IMR-90 (cell line): ENCODE measurements around the gene TRIM36. TPM values are rescaled to one million over a fixed set of nuclear protein-coding genes. Genes with fewer than 3 reads are reported as not detected.
A peak's percentile ranks its signal among the peaks of the same experiment; 100 is the strongest.

Source experiments
- ATAC-seq: fragments of 200-7000 bp; cut with Tn5 transposase; 2 replicates; pipeline ENCODE4 v1.9.1; 2020; ENCODE audit warnings: low read depth, mild to moderate bottlenecking, moderate library complexity
- BruUV-seq: library from RNA; stranded (reverse); fragments of 400-500 nt; replicated peaks from 2 replicates; lab custom pipeline; 2021; lab: Mats Ljungman, UMichigan
- CTCF ChIA-PET: fragments of 300-600 bp; formaldehyde crosslinking; extraction: SDS; loops from one replicate; lab custom pipeline; 2021; ENCODE audit warnings: antibody characterized with exemption; lab: Yijun Ruan, JAX
- POLR2A ChIA-PET: fragments of 300-600 bp; sonication (Branson Sonifier 250); formaldehyde crosslinking; loops from one replicate; lab custom pipeline; 2022; ENCODE audit warnings: antibody characterized with exemption; ENCODE audit not compliant: unreplicated experiment; lab: Charles Lee
- DNase-seq: peaks from one replicate; pipeline ENCODE4 v3.0.0; 2013
- H2AFZ ChIP-seq: replicated peaks from 2 replicates; pipeline ENCODE3; 2013; ENCODE audit warnings: low read length, mild to moderate bottlenecking; ENCODE audit not compliant: poor library complexity
- H2AK5ac ChIP-seq: 2 replicates; pipeline ENCODE4 v1.6.1; 2013; ENCODE audit warnings: low read depth, low read length, inconsistent platforms
- H2AK9ac ChIP-seq: replicated peaks from 2 replicates; pipeline ENCODE3; 2013; ENCODE audit warnings: mild to moderate bottlenecking, low read depth, low read length, moderate library complexity; ENCODE audit not compliant: poor library complexity
- H2BK120ac ChIP-seq: 2 replicates; pipeline ENCODE4 v1.6.1; 2013; ENCODE audit warnings: low read depth, low read length, inconsistent platforms
- H2BK15ac ChIP-seq: 3 replicates; pipeline ENCODE4 v1.6.1; 2013; ENCODE audit warnings: low read depth, low read length, inconsistent platforms
- H2BK20ac ChIP-seq: 2 replicates; pipeline ENCODE4 v1.6.1; 2013; ENCODE audit warnings: low read depth, mild to moderate bottlenecking, inconsistent platforms, low read length, moderate library complexity
- H2BK5ac ChIP-seq: 2 replicates; pipeline ENCODE4 v1.6.1; 2013; ENCODE audit warnings: mild to moderate bottlenecking, low read depth, low read length, inconsistent platforms; ENCODE audit not compliant: poor library complexity, severe bottlenecking
- H3K14ac ChIP-seq: replicated peaks from 2 replicates; pipeline ENCODE4 v1.6.1; 2013; ENCODE audit warnings: low read depth, low read length, inconsistent platforms
- H3K18ac ChIP-seq: 2 replicates; pipeline ENCODE4 v1.6.1; 2013; ENCODE audit warnings: low read depth, low read length, control low read depth
- H3K23ac ChIP-seq: 2 replicates; pipeline ENCODE4 v1.6.1; 2013; ENCODE audit warnings: low read depth, low read length, inconsistent platforms
- H3K27ac ChIP-seq: 2 replicates; pipeline ENCODE4 v1.5.1; 2013; ENCODE audit warnings: mild to moderate bottlenecking, control low read depth, low read length; ENCODE audit not compliant: insufficient read depth
- H3K27me3 ChIP-seq: 2 replicates; pipeline ENCODE4 v1.6.1; 2013; ENCODE audit warnings: low read length; ENCODE audit not compliant: control insufficient read depth, insufficient read depth
- H3K36me3 ChIP-seq: 2 replicates; pipeline ENCODE4 v1.6.1; 2013; ENCODE audit warnings: low read length, mixed read lengths; ENCODE audit not compliant: control insufficient read depth, insufficient read depth
- H3K4ac ChIP-seq: 2 replicates; pipeline ENCODE4 v1.6.1; 2013; ENCODE audit warnings: low read depth, low read length, inconsistent platforms
- H3K4me1 ChIP-seq: 2 replicates; pipeline ENCODE4 v1.6.1; 2013; ENCODE audit warnings: low read length, mixed read lengths; ENCODE audit not compliant: control insufficient read depth, insufficient read depth
- H3K4me2 ChIP-seq: 2 replicates; pipeline ENCODE4 v1.6.1; 2013; ENCODE audit warnings: low read depth, mild to moderate bottlenecking, control low read depth, low read length, moderate library complexity
- H3K4me3 ChIP-seq: 2 replicates; pipeline ENCODE4 v1.5.1; 2013; ENCODE audit warnings: low read depth, mild to moderate bottlenecking, control low read depth, low read length, moderate library complexity; ENCODE audit not compliant: insufficient read depth
- H3K56ac ChIP-seq: 2 replicates; pipeline ENCODE4 v1.6.1; 2013; ENCODE audit warnings: low read length, inconsistent platforms; ENCODE audit not compliant: insufficient read depth; ENCODE audit errors: extremely low read depth
- H3K79me1 ChIP-seq, 2 experiments: 2 replicates each; pipeline ENCODE4 v1.6.1; 2013; ENCODE audit warnings: low read length in 2 of 2, inconsistent platforms in 1 of 2, low read depth in 1 of 2
- H3K9ac ChIP-seq: 2 replicates; pipeline ENCODE4 v1.6.1; 2013; ENCODE audit warnings: low read depth, low read length, control low read depth
- H3K9me1 ChIP-seq: 2 replicates; pipeline ENCODE4 v1.6.1; 2013; ENCODE audit warnings: low read length, inconsistent platforms; ENCODE audit not compliant: insufficient read depth
- H3K9me3 ChIP-seq: 2 replicates; pipeline ENCODE4 v1.6.1; 2013; ENCODE audit warnings: low read length; ENCODE audit not compliant: control insufficient read depth, insufficient read depth
- H4K20me1 ChIP-seq: 2 replicates; pipeline ENCODE4 v1.6.1; 2013; ENCODE audit warnings: low read length, inconsistent platforms; ENCODE audit not compliant: insufficient read depth
- H4K5ac ChIP-seq: 2 replicates; pipeline ENCODE4 v1.6.1; 2013; ENCODE audit warnings: mild to moderate bottlenecking, low read depth, low read length, control low read depth
- H4K8ac ChIP-seq, 2 experiments: 2 replicates each; pipeline ENCODE4 v1.6.1; 2013; ENCODE audit warnings: low read depth in 2 of 2, low read length in 2 of 2, control low read depth in 1 of 2, inconsistent platforms in 1 of 2
- H4K91ac ChIP-seq: 2 replicates; pipeline ENCODE4 v1.6.1; 2013; ENCODE audit warnings: low read depth, low read length, inconsistent platforms; ENCODE audit not compliant: insufficient read depth
- BHLHE40 ChIP-seq: fragments of 150-350 bp; IDR thresholded peaks from 2 replicates; pipeline ENCODE4 v1.6.1; 2016; ENCODE audit warnings: mild to moderate bottlenecking, low read depth, low read length
- CEBPB ChIP-seq: IDR thresholded peaks from 2 replicates; pipeline ENCODE4 v1.6.1; 2012; ENCODE audit warnings: low read depth, low read length, improper control_type of control experiment
- CHD1 ChIP-seq: IDR thresholded peaks from 2 replicates; pipeline ENCODE4 v1.6.1; 2012; ENCODE audit warnings: low read depth, low read length, improper control_type of control experiment
- CTCF ChIP-seq: conservative IDR thresholded peaks from 2 replicates; pipeline ENCODE4 v1.5.1; 2012; ENCODE audit warnings: mild to moderate bottlenecking, low read depth, low read length, improper control_type of control experiment
- ELK1 ChIP-seq: fragments of 150-350 bp; IDR thresholded peaks from 2 replicates; pipeline ENCODE4 v1.6.1; 2016; ENCODE audit warnings: low read depth, mild to moderate bottlenecking, low read length, moderate library complexity, borderline replicate concordance
- FOS ChIP-seq: fragments of 150-350 bp; IDR thresholded peaks from 2 replicates; pipeline ENCODE4 v1.6.1; 2016; ENCODE audit warnings: low read depth, low read length
- MAFK ChIP-seq: IDR thresholded peaks from 2 replicates; pipeline ENCODE4 v1.6.1; 2012; ENCODE audit warnings: low read depth, low read length, improper control_type of control experiment
- MAZ ChIP-seq: IDR thresholded peaks from 2 replicates; pipeline ENCODE4 v1.6.1; 2012; ENCODE audit warnings: low read depth, mild to moderate bottlenecking, low read length, improper control_type of control experiment, moderate library complexity, borderline replicate concordance
- MXI1 ChIP-seq: IDR thresholded peaks from 2 replicates; pipeline ENCODE4 v1.6.1; 2012; ENCODE audit warnings: low read depth, mild to moderate bottlenecking, low read length, moderate library complexity, borderline replicate concordance
- NFE2L2 ChIP-seq: fragments of 150-350 bp; IDR thresholded peaks from 2 replicates; pipeline ENCODE4 v1.6.1; 2016; ENCODE audit warnings: low read depth, mild to moderate bottlenecking, low read length
- POLR2A ChIP-seq: IDR thresholded peaks from 2 replicates; pipeline ENCODE4 v1.6.1; 2012; ENCODE audit warnings: mild to moderate bottlenecking, low read depth, low read length
- RAD21 ChIP-seq: IDR thresholded peaks from 2 replicates; pipeline ENCODE4 v1.6.1; 2012; ENCODE audit warnings: low read length, improper control_type of control experiment
- RCOR1 ChIP-seq: IDR thresholded peaks from 2 replicates; pipeline ENCODE4 v1.6.1; 2012; ENCODE audit warnings: mild to moderate bottlenecking, low read length, improper control_type of control experiment; ENCODE audit not compliant: insufficient replicate concordance
- RFX5 ChIP-seq: IDR thresholded peaks from 2 replicates; pipeline ENCODE4 v1.8.0; 2012; ENCODE audit warnings: low read depth, mild to moderate bottlenecking, low read length, moderate library complexity
- SMC3 ChIP-seq: fragments of 150-350 bp; IDR thresholded peaks from 2 replicates; pipeline ENCODE4 v1.6.1; 2016; ENCODE audit warnings: low read depth, mild to moderate bottlenecking, antibody characterized with exemption, low read length, moderate library complexity
- USF2 ChIP-seq: fragments of 150-350 bp; IDR thresholded peaks from 2 replicates; pipeline ENCODE4 v1.6.1; 2017; ENCODE audit warnings: mild to moderate bottlenecking, antibody characterized with exemption, low read length, low read depth
- WGBS, 2 experiments: methylation state at CpG; one replicate each; pipeline versions ENCODE4 v1.1.5 to v1.1.7; 2013; ENCODE audit warnings: missing lambda C conversion rate in 2 of 2; ENCODE audit not compliant: insufficient read length in 1 of 2; ENCODE audit errors: extremely low coverage in 2 of 2; 5-methylcytosine and 5-hydroxymethylcytosine counted together
- dilution Hi-C: fragments of 300-500 bp; cut with HindIII; formaldehyde crosslinking; loops from one replicate; pipeline ENCODE4 v1.14.3; 2018; ENCODE audit warnings: low sequenced_read_pairs; ENCODE audit not compliant: unreplicated experiment
- in situ Hi-C: fragments of 300-500 bp; cut with MboI; formaldehyde crosslinking; loops from 3 replicates; pipeline ENCODE4 v1.14.3; 2019; ENCODE audit warnings: low sequenced_read_pairs, inconsistent platforms, mixed read lengths
- intact Hi-C: fragments of 100-400 bp; cut with micrococcal nuclease; formaldehyde crosslinking; loops from 2 replicates; pipeline ENCODE4 v1.10.0; 2022
- polyA plus RNA-seq, 3 experiments: library from polyadenylated mRNA; depleted of rRNA; stranded (reverse); fragments of >200 nt; gene quantifications; 2 replicates each; pipeline ENCODE4 v1.2.3, GENCODE V29; 2012; ENCODE audit warnings: low replicate concordance in 1 of 3
- total RNA-seq: library from RNA; depleted of rRNA; stranded (reverse); fragments of >200 nt; gene quantifications from 2 replicates; pipeline ENCODE4 v1.2.3, GENCODE V29; 2012

TRIM36 gene
- total and polyA plus RNA-seq, 2 of the 4 experiments (the other 2 are of a cell fraction), result 0.10 to 0.18 TPM

- Histone ChIP-seq H3K9ac (no peak overlapping the region), H3K79me1 (no peaks in the 10 kb centered on the region), H3K4me1 (peaks cover 4% of the 10 kb centered on the region; the same call in 1 of the 2 replicates), H2BK15ac (no peak overlapping the region), H3K4ac (no peak overlapping the region), H3K56ac (no peak overlapping the region), H3K9me3 (peaks cover 8% of the 10 kb centered on the region; the same call in 1 of the 2 replicates), H3K4me2 (peak overlapping the region; percentile 78), H4K8ac (no peak overlapping the region), H3K4me3 (peak overlapping the region; percentile 73; the same call in 1 of the 2 replicates), H3K36me3 (no peaks in the 10 kb centered on the region), H4K20me1 (no peaks in the 10 kb centered on the region), H4K91ac (no peak overlapping the region), H3K23ac (no peak overlapping the region), H2BK20ac (no peak overlapping the region), H3K27ac (no peak overlapping the region), H3K14ac (no peak overlapping the region), H2AFZ (peak overlapping the region; percentile 86), H3K18ac (no peak overlapping the region), H2BK120ac (no peak overlapping the region), H4K5ac (no peak overlapping the region), H3K27me3 (peaks cover 49% of the 10 kb centered on the region), H3K9me1 (no peaks in the 10 kb centered on the region), H2AK9ac (no peak overlapping the region), H2AK5ac (no peak overlapping the region), H2BK5ac (no peak overlapping the region)
- TF ChIP-seq NFE2L2, result no peak
- no peak for TF ChIP-seq RCOR1
- no peak for TF ChIP-seq RAD21
- no peak for TF ChIP-seq MAFK
- TF ChIP-seq MXI1, result no peak
- TF ChIP-seq USF2, result no peak
- TF ChIP-seq ELK1, result no peak
- no peak for TF ChIP-seq CEBPB
- no peak for TF ChIP-seq CHD1
- no peak for TF ChIP-seq CTCF
- no peak for TF ChIP-seq MAZ
- TF ChIP-seq POLR2A, result no peak
- no peak for TF ChIP-seq FOS
- TF ChIP-seq BHLHE40, result no peak
- TF ChIP-seq SMC3, result no peak
- TF ChIP-seq RFX5, result no peak
- ChIA-PET POLR2A (no interaction called here), CTCF (no interaction called here)
- dilution Hi-C loops, result no loop called here
- intact Hi-C loops, result no loop called here
- WGBS, 2 experiments, result no CpG with 5 or more reads among the region's 16 CpGs
- in situ Hi-C loops, result no loop called here
- ATAC-seq (no peak), DNase-seq (no peak)
- no TSS peak for BruUV-seq
These were observed 1.3 kb upstream of the TRIM36 start for GRCh38 chr5:115170929-115171510.
